ENCODE data around the gene ZNF574. TPM values are rescaled to one million over a fixed set of nuclear protein-coding genes. Genes with fewer than 3 reads are reported as not detected.
"Not testable (repeated sequence)": the region's sequence is repeated elsewhere in the genome, so short reads cannot be mapped to it uniquely, and the experiment has no call there.

ZNF574 gene
- total RNA-seq, 4 donors from 2014 or later: 13.2 to 24.3 (median 16.2) TPM

GRCh38 chr19:42033413-42033812, 42.6 kb upstream of the ZNF574 start:
- intact Hi-C loops (cut with DNase I): no loop called here
- TF ChIP-seq CTCF (IDR thresholded peaks at IDR 0.05) (no peak), POLR2A (IDR thresholded peaks at IDR 0.05) (no peak)
- Histone ChIP-seq H3K4me1 (peaks cover 0 to 18% (median 6%) of the 10 kb centered on the region in 3 donors), H3K4me3 (no peak overlapping the region), H3K9me3 (no peaks in the 10 kb centered on the region), H3K36me3 (no peaks in the 10 kb centered on the region), H3K27ac (no peak overlapping the region), H3K27me3 (peaks cover 0 to under 1% (median 0%) of the 10 kb centered on the region in 4 donors)
- 67 to 69% methylated on average over 5 of the region's 5 CpGs for WGBS, 2 donors
- DNase-seq: no peak

GRCh38 chr19:42034640-42035391, 41.1 kb upstream of the ZNF574 start:
- H3K4me3 ChIP-seq: peak overlapping the region in 2 of 4 donors; percentile 28 to 37
- DNase-seq; intact Hi-C loops (cut with DNase I); H3K36me3 ChIP-seq; H3K9me3 ChIP-seq; H3K27me3 ChIP-seq: not testable (repeated sequence)
- peak overlapping the region in 3 of 4 donors; percentile 39 to 57 (median 47) for H3K27ac ChIP-seq
- H3K4me1 ChIP-seq: peaks cover 0 to 18% (median 6%) of the 10 kb centered on the region in 3 donors
- peak; percentile 63 to 88 (median 79) for TF ChIP-seq CTCF (IDR thresholded peaks at IDR 0.05)
- WGBS, 2 donors: 14 to 33% methylated on average over 12 to 14 of the region's 17 CpGs

- Histone ChIP-seq H3K36me3 (no peaks in the 10 kb centered on the region), H3K4me1 (peaks cover 5 to 21% (median 6%) of the 10 kb centered on the region in 3 donors), H3K9me3 (no peaks in the 10 kb centered on the region), H3K27ac (no peak overlapping the region), H3K4me3 (no peak overlapping the region), H3K27me3 (no peaks in the 10 kb centered on the region)
- TF ChIP-seq CTCF (IDR thresholded peaks at IDR 0.05): no peak
- no peak for TF ChIP-seq POLR2A (IDR thresholded peaks at IDR 0.05)
- intact Hi-C loops (cut with DNase I): no loop called here
- DNase-seq: no peak
- WGBS, 2 donors: 53 to 74% methylated on average over 2 to 3 of the region's 5 CpGs
Observed at GRCh38 chr19:42037649-42038048, 38.3 kb upstream of the ZNF574 start.

- DNase-seq: no peak
- Histone ChIP-seq H3K36me3 (no peaks in the 10 kb centered on the region), H3K4me1 (peaks cover 5 to 21% (median 6%) of the 10 kb centered on the region in 3 donors), H3K4me3 (no peak overlapping the region), H3K27me3 (no peaks in the 10 kb centered on the region), H3K9me3 (no peaks in the 10 kb centered on the region), H3K27ac (no peak overlapping the region)
- intact Hi-C loops (cut with DNase I): no loop called here
- WGBS, 2 donors: 63 to 89% methylated on average over 4 to 5 of the region's 6 CpGs
- no peak for TF ChIP-seq POLR2A (IDR thresholded peaks at IDR 0.05)
Observed at GRCh38 chr19:42038666-42039065, 37.3 kb upstream of the ZNF574 start.

- H3K27ac ChIP-seq: no peak overlapping the region
- intact Hi-C loops (cut with DNase I): no loop called here
- no peaks in the 10 kb centered on the region for H3K27me3 ChIP-seq
- no peak for DNase-seq
- H3K4me3 ChIP-seq: no peak overlapping the region
- no peaks in the 10 kb centered on the region for H3K9me3 ChIP-seq
- peaks cover 2 to 14% (median 5%) of the 10 kb centered on the region in 3 donors for H3K4me1 ChIP-seq
- no peaks in the 10 kb centered on the region for H3K36me3 ChIP-seq
- TF ChIP-seq CTCF (IDR thresholded peaks at IDR 0.05) (no peak), POLR2A (IDR thresholded peaks at IDR 0.05) (no peak)
Observed at GRCh38 chr19:42040031-42040430, 35.9 kb upstream of the ZNF574 start.

GRCh38 chr19:42040491-42040890, 35.5 kb upstream of the ZNF574 start:
- H3K27ac ChIP-seq; H3K4me1 ChIP-seq; H3K4me3 ChIP-seq; H3K36me3 ChIP-seq; intact Hi-C loops (cut with DNase I); H3K9me3 ChIP-seq; DNase-seq; H3K27me3 ChIP-seq: not testable (repeated sequence)
- WGBS, 2 donors: 32% methylated on average over 5 to 7 of the region's 9 CpGs

Data from esophagus squamous epithelium (tissue), 5 donors.